ENCODE data around the gene PUDP.

PUDP gene

GRCh38 chrX:7065473-7065872 is 82.5 kb downstream of the PUDP start:
- H3K36me3 ChIP-seq (ENCODE audit: control insufficient read depth in 2 of 2, insufficient read depth in 2 of 2, low read length in 2 of 2), result peaks cover 0 to 8% of the 10 kb centered on the region in 2 donors
- no peak overlapping the region for H3K9ac ChIP-seq (ENCODE audit: low read depth in 1 of 2, low read length in 2 of 2)
- H3K4me3 ChIP-seq (ENCODE audit: low read length in 2 of 2), result no peak overlapping the region
- H3K27me3 ChIP-seq (ENCODE audit: control insufficient read depth in 2 of 2, insufficient read depth in 2 of 2, low read length in 2 of 2), result no peaks in the 10 kb centered on the region
- no peaks in the 10 kb centered on the region for H3K4me1 ChIP-seq (ENCODE audit: control insufficient read depth in 2 of 2, insufficient read depth in 2 of 2, low read length in 2 of 2)
- no peak overlapping the region for H3K27ac ChIP-seq (ENCODE audit: low read depth in 2 of 2, low read length in 2 of 2)
- no peaks in the 10 kb centered on the region for H3K9me3 ChIP-seq (ENCODE audit: control insufficient read depth in 2 of 2, low read length in 2 of 2)

GRCh38 chrX:7062903-7063302 is 85.0 kb downstream of the PUDP start:
- Histone ChIP-seq H3K27me3 (ENCODE audit: control insufficient read depth in 2 of 2, insufficient read depth in 2 of 2, low read length in 2 of 2) (no peaks in the 10 kb centered on the region), H3K27ac (ENCODE audit: low read depth in 2 of 2, low read length in 2 of 2) (no peak overlapping the region), H3K4me1 (ENCODE audit: control insufficient read depth in 2 of 2, insufficient read depth in 2 of 2, low read length in 2 of 2) (no peaks in the 10 kb centered on the region), H3K36me3 (ENCODE audit: control insufficient read depth in 2 of 2, insufficient read depth in 2 of 2, low read length in 2 of 2) (peaks cover 0 to 8% of the 10 kb centered on the region in 2 donors), H3K4me3 (ENCODE audit: low read length in 2 of 2) (no peak overlapping the region), H3K9ac (ENCODE audit: low read depth in 1 of 2, low read length in 2 of 2) (no peak overlapping the region), H3K9me3 (ENCODE audit: control insufficient read depth in 2 of 2, low read length in 2 of 2) (no peaks in the 10 kb centered on the region)

GRCh38 chrX:7062276-7062675 is 85.7 kb downstream of the PUDP start:
- Histone ChIP-seq H3K9me3 (ENCODE audit: control insufficient read depth in 2 of 2, low read length in 2 of 2) (no peaks in the 10 kb centered on the region), H3K4me1 (ENCODE audit: control insufficient read depth in 2 of 2, insufficient read depth in 2 of 2, low read length in 2 of 2) (no peaks in the 10 kb centered on the region), H3K27me3 (ENCODE audit: control insufficient read depth in 2 of 2, insufficient read depth in 2 of 2, low read length in 2 of 2) (no peaks in the 10 kb centered on the region), H3K4me3 (ENCODE audit: low read length in 2 of 2) (no peak overlapping the region), H3K36me3 (ENCODE audit: control insufficient read depth in 2 of 2, insufficient read depth in 2 of 2, low read length in 2 of 2) (peaks cover 0 to 5% of the 10 kb centered on the region in 2 donors), H3K27ac (ENCODE audit: low read depth in 2 of 2, low read length in 2 of 2) (no peak overlapping the region), H3K9ac (ENCODE audit: low read depth in 1 of 2, low read length in 2 of 2) (no peak overlapping the region)

- Histone ChIP-seq H3K4me1 (ENCODE audit: control insufficient read depth in 2 of 2, insufficient read depth in 2 of 2, low read length in 2 of 2) (peaks cover 0 to 2% of the 10 kb centered on the region in 2 donors), H3K27ac (ENCODE audit: low read depth in 2 of 2, low read length in 2 of 2) (no peak overlapping the region), H3K36me3 (ENCODE audit: control insufficient read depth in 2 of 2, insufficient read depth in 2 of 2, low read length in 2 of 2) (peaks cover 0 to 2% of the 10 kb centered on the region in 2 donors), H3K4me3 (ENCODE audit: low read length in 2 of 2) (no peak overlapping the region), H3K9me3 (ENCODE audit: control insufficient read depth in 2 of 2, low read length in 2 of 2) (no peaks in the 10 kb centered on the region), H3K9ac (ENCODE audit: low read depth in 1 of 2, low read length in 2 of 2) (no peak overlapping the region), H3K27me3 (ENCODE audit: control insufficient read depth in 2 of 2, insufficient read depth in 2 of 2, low read length in 2 of 2) (no peaks in the 10 kb centered on the region)
Observed at GRCh38 chrX:7061429-7061828, 86.5 kb downstream of the PUDP start.

GRCh38 chrX:7060444-7060843 is 87.5 kb downstream of the PUDP start:
- Histone ChIP-seq H3K4me1 (ENCODE audit: control insufficient read depth in 2 of 2, insufficient read depth in 2 of 2, low read length in 2 of 2) (peaks cover 6 to 9% of the 10 kb centered on the region in 2 donors), H3K9ac (ENCODE audit: low read depth in 1 of 2, low read length in 2 of 2) (no peak overlapping the region), H3K36me3 (ENCODE audit: control insufficient read depth in 2 of 2, insufficient read depth in 2 of 2, low read length in 2 of 2) (peaks cover 0 to 2% of the 10 kb centered on the region in 2 donors), H3K9me3 (ENCODE audit: control insufficient read depth in 2 of 2, low read length in 2 of 2) (no peaks in the 10 kb centered on the region), H3K27ac (ENCODE audit: low read depth in 2 of 2, low read length in 2 of 2) (no peak overlapping the region), H3K27me3 (ENCODE audit: control insufficient read depth in 2 of 2, insufficient read depth in 2 of 2, low read length in 2 of 2) (no peaks in the 10 kb centered on the region), H3K4me3 (ENCODE audit: low read length in 2 of 2) (no peak overlapping the region)

- H3K9me3 ChIP-seq (ENCODE audit: control insufficient read depth in 2 of 2, low read length in 2 of 2), result no peaks in the 10 kb centered on the region
- H3K36me3 ChIP-seq (ENCODE audit: control insufficient read depth in 2 of 2, insufficient read depth in 2 of 2, low read length in 2 of 2), result peaks cover 0 to 2% of the 10 kb centered on the region in 2 donors
- peaks cover 8 to 12% of the 10 kb centered on the region in 2 donors for H3K4me1 ChIP-seq (ENCODE audit: control insufficient read depth in 2 of 2, insufficient read depth in 2 of 2, low read length in 2 of 2)
- H3K4me3 ChIP-seq (ENCODE audit: low read length in 2 of 2), result no peak overlapping the region
- H3K27ac ChIP-seq (ENCODE audit: low read depth in 2 of 2, low read length in 2 of 2), result no peak overlapping the region
- no peak overlapping the region for H3K9ac ChIP-seq (ENCODE audit: low read depth in 1 of 2, low read length in 2 of 2)
- H3K27me3 ChIP-seq (ENCODE audit: control insufficient read depth in 2 of 2, insufficient read depth in 2 of 2, low read length in 2 of 2), result no peaks in the 10 kb centered on the region
Observed at GRCh38 chrX:7059859-7060258, 88.1 kb downstream of the PUDP start.

GRCh38 chrX:7059214-7059838 is 88.6 kb downstream of the PUDP start:
- Histone ChIP-seq H3K9ac (ENCODE audit: low read depth in 1 of 2, low read length in 2 of 2) (no peak overlapping the region), H3K4me1 (ENCODE audit: control insufficient read depth in 2 of 2, insufficient read depth in 2 of 2, low read length in 2 of 2) (peaks cover 11 to 14% of the 10 kb centered on the region in 2 donors), H3K9me3 (ENCODE audit: control insufficient read depth in 2 of 2, low read length in 2 of 2) (no peaks in the 10 kb centered on the region), H3K4me3 (ENCODE audit: low read length in 2 of 2) (no peak overlapping the region), H3K27me3 (ENCODE audit: control insufficient read depth in 2 of 2, insufficient read depth in 2 of 2, low read length in 2 of 2) (no peaks in the 10 kb centered on the region), H3K36me3 (ENCODE audit: control insufficient read depth in 2 of 2, insufficient read depth in 2 of 2, low read length in 2 of 2) (peaks cover 0 to 2% of the 10 kb centered on the region in 2 donors), H3K27ac (ENCODE audit: low read depth in 2 of 2, low read length in 2 of 2) (no peak overlapping the region)

- Histone ChIP-seq H3K4me3 (ENCODE audit: low read length in 2 of 2) (no peak overlapping the region), H3K9me3 (ENCODE audit: control insufficient read depth in 2 of 2, low read length in 2 of 2) (no peaks in the 10 kb centered on the region), H3K4me1 (ENCODE audit: control insufficient read depth in 2 of 2, insufficient read depth in 2 of 2, low read length in 2 of 2) (peaks cover 11 to 14% of the 10 kb centered on the region in 2 donors), H3K36me3 (ENCODE audit: control insufficient read depth in 2 of 2, insufficient read depth in 2 of 2, low read length in 2 of 2) (peaks cover 7 to 8% of the 10 kb centered on the region in 2 donors), H3K27me3 (ENCODE audit: control insufficient read depth in 2 of 2, insufficient read depth in 2 of 2, low read length in 2 of 2) (no peaks in the 10 kb centered on the region), H3K27ac (ENCODE audit: low read depth in 2 of 2, low read length in 2 of 2) (peak overlapping the region; percentile 75 to 86), H3K9ac (ENCODE audit: low read depth in 1 of 2, low read length in 2 of 2) (peak overlapping the region; percentile 24 to 27)
Observed at GRCh38 chrX:7055386-7056137, 92.4 kb downstream of the PUDP start.

GRCh38 chrX:7054219-7055216 is 93.4 kb downstream of the PUDP start:
- no peaks in the 10 kb centered on the region for H3K9me3 ChIP-seq (ENCODE audit: control insufficient read depth in 2 of 2, low read length in 2 of 2)
- no peaks in the 10 kb centered on the region for H3K27me3 ChIP-seq (ENCODE audit: control insufficient read depth in 2 of 2, insufficient read depth in 2 of 2, low read length in 2 of 2)
- H3K36me3 ChIP-seq (ENCODE audit: control insufficient read depth in 2 of 2, insufficient read depth in 2 of 2, low read length in 2 of 2), result peaks cover 8 to 9% of the 10 kb centered on the region in 2 donors
- H3K27ac ChIP-seq (ENCODE audit: low read depth in 2 of 2, low read length in 2 of 2), result peak overlapping the region; percentile 75 to 86
- peaks cover 11 to 14% of the 10 kb centered on the region in 2 donors for H3K4me1 ChIP-seq (ENCODE audit: control insufficient read depth in 2 of 2, insufficient read depth in 2 of 2, low read length in 2 of 2)
- no peak overlapping the region for H3K4me3 ChIP-seq (ENCODE audit: low read length in 2 of 2)
- H3K9ac ChIP-seq (ENCODE audit: low read depth in 1 of 2, low read length in 2 of 2), result no peak overlapping the region
